A549 (cell line): ENCODE measurements around the gene NYNRIN.

ENCODE experiments used
- MAFK ChIP-seq: fragments of 450-650 bp; IDR thresholded peaks from 2 replicates; pipeline ENCODE4 v1.6.1; 2014; ENCODE audit not compliant: partially characterized antibody
- POLR2A ChIP-seq: IDR thresholded peaks from 2 replicates; pipeline ENCODE4 v1.6.1; 2012; ENCODE audit warnings: mild to moderate bottlenecking, low read length
- RFX5 ChIP-seq: fragments of 450-650 bp; IDR thresholded peaks from 2 replicates; pipeline ENCODE4 v1.7.1; 2014; ENCODE audit warnings: antibody characterized with exemption, mild to moderate bottlenecking, moderate library complexity
- TF ChIP-seq, protein P1 (sequence below): fragments of >200 bp; sonication (Bioruptor Twin); formaldehyde crosslinking; IDR thresholded peaks from 3 replicates; pipeline ENCODE4 v1.5.1; 2016
- TF ChIP-seq, protein P2 (sequence below): fragments of 200-600 bp; sonication (generic); IDR thresholded peaks from 2 replicates; pipeline ENCODE4 v1.6.1; 2016; ENCODE audit warnings: antibody characterized with exemption, mild to moderate bottlenecking, moderate library complexity

DNA sequence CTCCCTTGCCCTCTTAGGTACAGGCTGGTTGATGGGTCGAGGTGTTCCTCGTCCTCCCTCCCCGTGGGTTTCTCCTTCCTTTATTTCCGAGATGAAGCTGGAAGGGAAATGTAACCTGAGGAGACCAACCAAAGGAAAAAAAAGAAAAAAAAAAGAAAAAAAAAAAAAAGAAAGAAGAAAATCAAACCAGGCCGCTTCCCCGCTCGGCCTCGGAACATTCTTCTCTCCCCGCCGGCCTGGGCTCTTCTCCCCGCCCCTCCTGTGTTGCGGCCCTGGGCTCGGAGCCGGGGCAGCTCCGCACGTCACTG is 32.4 kb upstream of the NYNRIN start:
- TF ChIP-seq, protein P1, sequence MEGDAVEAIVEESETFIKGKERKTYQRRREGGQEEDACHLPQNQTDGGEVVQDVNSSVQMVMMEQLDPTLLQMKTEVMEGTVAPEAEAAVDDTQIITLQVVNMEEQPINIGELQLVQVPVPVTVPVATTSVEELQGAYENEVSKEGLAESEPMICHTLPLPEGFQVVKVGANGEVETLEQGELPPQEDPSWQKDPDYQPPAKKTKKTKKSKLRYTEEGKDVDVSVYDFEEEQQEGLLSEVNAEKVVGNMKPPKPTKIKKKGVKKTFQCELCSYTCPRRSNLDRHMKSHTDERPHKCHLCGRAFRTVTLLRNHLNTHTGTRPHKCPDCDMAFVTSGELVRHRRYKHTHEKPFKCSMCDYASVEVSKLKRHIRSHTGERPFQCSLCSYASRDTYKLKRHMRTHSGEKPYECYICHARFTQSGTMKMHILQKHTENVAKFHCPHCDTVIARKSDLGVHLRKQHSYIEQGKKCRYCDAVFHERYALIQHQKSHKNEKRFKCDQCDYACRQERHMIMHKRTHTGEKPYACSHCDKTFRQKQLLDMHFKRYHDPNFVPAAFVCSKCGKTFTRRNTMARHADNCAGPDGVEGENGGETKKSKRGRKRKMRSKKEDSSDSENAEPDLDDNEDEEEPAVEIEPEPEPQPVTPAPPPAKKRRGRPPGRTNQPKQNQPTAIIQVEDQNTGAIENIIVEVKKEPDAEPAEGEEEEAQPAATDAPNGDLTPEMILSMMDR, result no peak
- TF ChIP-seq POLR2A (no peak), RFX5 (no peak), MAFK (no peak)
- TF ChIP-seq, protein P2, sequence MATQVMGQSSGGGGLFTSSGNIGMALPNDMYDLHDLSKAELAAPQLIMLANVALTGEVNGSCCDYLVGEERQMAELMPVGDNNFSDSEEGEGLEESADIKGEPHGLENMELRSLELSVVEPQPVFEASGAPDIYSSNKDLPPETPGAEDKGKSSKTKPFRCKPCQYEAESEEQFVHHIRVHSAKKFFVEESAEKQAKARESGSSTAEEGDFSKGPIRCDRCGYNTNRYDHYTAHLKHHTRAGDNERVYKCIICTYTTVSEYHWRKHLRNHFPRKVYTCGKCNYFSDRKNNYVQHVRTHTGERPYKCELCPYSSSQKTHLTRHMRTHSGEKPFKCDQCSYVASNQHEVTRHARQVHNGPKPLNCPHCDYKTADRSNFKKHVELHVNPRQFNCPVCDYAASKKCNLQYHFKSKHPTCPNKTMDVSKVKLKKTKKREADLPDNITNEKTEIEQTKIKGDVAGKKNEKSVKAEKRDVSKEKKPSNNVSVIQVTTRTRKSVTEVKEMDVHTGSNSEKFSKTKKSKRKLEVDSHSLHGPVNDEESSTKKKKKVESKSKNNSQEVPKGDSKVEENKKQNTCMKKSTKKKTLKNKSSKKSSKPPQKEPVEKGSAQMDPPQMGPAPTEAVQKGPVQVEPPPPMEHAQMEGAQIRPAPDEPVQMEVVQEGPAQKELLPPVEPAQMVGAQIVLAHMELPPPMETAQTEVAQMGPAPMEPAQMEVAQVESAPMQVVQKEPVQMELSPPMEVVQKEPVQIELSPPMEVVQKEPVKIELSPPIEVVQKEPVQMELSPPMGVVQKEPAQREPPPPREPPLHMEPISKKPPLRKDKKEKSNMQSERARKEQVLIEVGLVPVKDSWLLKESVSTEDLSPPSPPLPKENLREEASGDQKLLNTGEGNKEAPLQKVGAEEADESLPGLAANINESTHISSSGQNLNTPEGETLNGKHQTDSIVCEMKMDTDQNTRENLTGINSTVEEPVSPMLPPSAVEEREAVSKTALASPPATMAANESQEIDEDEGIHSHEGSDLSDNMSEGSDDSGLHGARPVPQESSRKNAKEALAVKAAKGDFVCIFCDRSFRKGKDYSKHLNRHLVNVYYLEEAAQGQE, result no peak
